HL-60/S4 treated with phorbol 12-myristate 13-acetate at 8.2 ng/mL for 4 days and 3 days (cell line): ENCODE data around the gene VAC14.

Experiments
- in situ Hi-C: fragments of 300-500 bp; cut with MboI; formaldehyde crosslinking; loops from 2 replicates; pipeline ENCODE4 v1.15.0; 2022; ENCODE audit warnings: low sequenced_read_pairs

VAC14 gene

DNA sequence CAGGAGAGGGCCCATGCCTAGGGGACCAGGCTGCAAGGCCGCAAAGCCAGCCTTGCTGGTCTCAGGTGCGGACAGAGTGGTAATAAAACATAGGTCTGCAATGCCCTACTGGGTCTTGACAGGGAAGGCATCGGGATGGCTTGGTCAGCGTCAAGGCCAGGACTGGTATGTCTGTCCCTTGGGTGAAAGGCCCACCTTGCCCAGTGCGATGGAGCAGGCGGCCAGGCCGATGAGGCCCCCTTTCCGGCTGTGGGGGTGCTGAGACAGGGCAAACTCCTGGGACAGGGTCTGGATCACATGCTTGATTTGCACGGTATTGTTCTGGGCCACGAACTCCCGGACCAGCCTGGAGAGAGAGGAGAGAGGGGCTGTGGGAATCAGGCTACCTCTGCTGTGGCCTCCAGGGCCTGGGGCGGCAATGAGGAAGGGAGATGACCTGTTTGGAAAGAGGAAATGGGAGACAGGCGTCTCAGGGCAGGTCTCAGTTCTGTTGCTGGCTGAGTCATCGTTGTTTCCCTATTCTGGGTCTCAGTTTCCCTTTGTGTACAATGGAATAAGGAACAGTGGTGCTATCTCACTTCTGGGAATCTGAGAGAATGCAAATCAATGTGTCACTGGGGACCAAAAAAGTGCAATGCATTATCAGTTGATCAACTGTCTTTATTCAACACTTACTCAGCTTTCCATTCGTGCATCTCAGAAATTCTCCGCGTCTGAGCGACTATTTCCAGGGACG, 14.8 kb downstream of the VAC14 start:
- in situ Hi-C loops, result no loop called here

DNA sequence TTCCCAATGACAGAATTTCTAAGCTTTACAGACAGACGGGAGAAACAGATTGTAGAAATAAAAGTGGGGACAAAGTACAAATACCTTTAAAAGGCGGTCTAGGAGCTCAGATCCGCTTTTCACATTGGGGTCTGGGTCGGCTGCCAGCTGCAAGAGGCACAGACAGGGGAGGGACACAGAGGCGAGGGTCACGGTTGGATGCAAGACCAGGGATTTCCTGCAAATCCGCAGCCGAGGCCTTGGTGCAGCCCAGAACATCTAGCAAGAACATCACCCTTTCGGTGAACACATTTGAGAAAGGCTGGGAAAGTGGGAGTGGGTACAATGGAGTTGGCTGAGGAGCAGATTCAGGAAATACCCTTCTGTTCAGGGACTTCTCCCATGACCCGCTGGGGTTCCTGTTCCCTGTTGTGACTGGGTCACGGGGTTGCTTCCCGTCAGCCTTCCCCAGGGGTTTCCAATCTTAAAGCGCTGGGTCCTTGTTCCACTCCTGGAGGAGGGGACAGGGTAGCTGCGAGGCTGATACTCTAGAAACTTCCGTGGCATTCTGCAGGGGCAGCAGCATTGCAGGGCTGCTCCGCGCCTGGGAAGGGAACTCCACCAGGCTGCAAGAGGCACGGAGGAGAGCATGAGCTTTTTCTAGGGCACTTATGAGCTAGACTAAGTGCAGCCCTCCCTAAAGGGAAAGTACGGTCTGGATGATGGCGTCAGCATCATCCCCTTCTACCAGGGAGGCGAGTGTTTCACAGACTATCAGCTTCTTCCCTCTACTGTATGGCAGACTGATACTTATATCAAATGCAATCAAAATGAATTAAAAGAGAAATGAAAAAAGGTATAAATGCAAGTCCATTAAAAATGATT, 16.0 kb downstream of the VAC14 start:
- in situ Hi-C loops, result no loop called here

DNA sequence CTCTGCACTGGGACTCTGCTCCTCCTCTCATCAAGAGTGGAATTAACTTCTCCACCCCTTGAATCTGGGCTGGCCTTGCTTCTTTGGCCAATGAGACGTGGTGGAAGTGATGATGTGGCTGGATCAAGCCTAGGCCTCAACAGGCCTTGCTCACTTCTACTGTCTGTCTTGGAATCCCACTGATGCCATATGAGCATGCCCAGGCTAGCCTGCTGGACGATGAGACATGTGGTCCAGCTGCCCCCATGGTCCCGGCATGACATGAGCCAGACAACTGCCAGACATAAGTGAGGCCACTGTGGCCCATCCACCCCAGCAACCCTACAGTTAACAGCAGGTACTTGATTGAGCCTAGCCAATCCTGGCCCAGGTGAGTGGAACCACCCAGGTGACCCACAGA, 18.7 kb downstream of the VAC14 start:
- in situ Hi-C loops, result no loop called here

DNA sequence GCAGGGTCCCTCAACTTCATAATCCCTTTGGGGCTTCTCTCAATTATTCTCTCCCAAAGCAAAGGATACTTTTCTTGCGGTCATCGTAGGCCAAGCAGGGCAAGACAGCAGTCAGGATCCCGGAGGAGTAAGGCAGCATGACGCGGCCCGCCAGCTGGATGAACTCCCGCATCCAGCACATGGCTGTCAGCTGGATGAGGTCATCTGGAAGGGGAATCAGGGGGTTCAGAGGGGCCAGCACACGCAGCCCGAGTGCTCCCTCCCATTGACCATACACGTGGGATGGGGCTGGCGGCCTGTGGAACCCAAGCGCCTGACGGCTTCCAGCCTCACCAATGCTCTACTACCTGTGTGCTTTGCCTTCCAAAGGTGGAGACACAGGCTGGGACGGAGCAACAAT, 19.2 kb downstream of the VAC14 start:
- in situ Hi-C loops, result no loop called here

DNA sequence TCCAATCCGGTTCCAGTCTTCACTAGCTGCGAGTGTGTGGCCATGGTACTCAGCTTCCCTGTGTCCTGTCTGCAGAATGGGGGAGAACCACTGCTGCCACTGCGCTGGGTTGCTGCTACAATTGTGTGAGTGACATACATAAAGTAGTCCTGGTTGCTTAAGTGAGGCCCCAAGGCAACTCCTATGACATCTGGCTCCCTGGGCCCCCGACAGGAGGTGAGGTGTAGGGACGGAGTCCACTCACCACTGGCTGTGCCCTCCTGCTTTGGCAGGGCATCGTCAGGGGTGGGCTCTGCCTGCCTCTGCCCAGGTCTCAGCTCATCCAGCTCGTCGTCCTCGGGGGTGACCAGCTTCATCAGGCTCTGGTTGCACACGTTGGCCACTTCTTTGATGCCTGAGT, 20.4 kb downstream of the VAC14 start:
- in situ Hi-C loops, result no loop called here

DNA sequence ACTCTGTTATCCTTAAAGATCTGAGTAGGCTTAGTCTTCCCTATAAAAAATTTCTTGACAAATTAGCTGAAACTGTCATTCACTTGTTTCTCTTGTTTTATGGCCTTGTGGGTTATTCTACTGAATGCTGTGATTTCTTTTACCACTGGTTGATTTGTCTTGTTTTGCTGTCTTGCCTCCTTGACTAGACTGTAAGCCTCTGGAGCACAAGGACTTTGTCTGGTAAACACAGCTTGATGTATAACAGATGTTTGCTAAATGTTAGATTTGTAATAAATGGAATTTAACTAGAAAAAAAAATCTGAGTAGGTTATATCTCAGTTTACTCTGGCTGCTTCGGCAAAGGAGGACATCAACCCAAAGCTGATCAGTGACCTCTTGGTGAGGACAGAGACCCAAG, 21.6 kb downstream of the VAC14 start:
- in situ Hi-C loops, result no loop called here

DNA sequence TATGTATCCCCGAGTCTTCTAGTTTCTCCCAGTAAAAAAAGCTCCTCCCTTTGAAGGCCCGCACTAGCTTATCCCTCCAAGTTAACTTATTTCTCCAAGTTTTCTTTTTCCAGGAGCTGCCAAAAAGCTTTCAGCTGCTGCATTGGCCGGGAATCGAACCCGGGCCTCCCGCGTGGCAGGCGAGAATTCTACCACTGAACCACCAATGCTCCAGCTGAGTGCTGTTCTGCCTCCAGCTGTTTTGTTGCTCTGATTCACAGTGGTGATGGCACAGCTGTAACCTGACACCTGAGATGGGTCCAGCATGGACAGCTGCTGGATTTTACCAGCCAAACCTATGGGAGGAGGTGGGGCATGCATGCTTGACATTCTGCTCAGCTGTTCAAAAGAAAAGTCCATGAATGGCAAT, 22.1 kb downstream of the VAC14 start:
- in situ Hi-C loops, result no loop called here

DNA sequence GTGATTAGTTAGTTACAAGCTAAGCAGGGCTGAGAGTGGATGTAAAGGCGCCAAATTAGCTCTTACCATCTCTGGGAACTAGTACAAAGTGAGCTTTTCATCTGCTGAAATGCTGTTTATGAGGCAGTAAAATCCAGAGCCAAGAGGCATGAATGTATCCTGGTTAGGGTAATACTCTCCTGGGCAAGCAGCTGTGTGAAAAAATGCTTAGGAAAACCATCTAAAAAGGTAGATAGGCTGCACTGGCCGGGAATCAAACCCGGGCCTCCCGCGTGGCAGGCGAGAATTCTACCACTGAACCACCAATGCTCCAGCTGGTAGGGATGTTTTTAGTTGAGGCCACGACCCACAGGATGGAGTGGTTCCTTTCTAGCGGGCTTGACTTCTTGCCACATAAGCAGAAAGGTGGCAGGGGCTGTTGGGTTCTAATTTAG, 23.0 kb downstream of the VAC14 start:
- in situ Hi-C loops, result no loop called here

DNA sequence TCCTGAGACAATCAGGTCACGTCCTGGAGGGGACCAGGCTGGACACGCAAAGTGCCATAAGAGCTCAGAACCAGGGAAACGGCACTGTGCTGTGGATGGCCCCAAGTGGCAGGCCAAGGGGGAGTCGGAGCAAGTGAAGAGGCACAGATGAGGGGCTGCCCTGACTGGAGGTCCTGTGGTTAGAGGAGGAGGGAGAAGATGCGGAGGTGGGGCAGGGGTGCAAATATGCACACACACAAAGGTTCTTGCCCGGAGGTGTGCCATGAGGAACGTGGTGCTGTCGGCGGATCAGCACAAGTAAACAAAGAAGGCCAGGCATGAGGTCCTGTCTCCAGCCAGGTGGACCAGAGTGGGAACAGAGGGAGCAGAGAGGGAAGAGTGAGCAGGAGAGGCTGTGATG, 23.5 kb downstream of the VAC14 start:
- in situ Hi-C loops, result no loop called here

DNA sequence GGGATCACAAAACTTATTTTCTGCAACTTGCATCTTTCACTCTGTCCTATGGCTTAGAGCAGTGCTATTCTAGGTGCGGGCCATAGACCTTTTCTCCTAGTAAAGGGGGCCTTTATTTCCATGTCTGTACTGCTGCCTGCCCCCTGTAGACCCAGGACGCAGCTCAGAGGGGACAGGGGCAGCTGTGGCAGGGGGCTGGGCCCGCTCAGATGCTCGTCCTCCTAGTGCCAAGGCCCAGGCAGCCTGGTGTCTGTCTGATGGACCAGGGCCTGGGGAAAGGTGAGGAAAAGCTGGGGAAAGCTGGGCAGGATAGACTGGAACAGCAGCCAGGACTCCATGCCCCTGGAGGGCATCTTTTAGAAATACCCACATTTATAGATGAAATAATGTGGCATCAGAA, 25.6 kb downstream of the VAC14 start:
- in situ Hi-C loops, result no loop called here

DNA sequence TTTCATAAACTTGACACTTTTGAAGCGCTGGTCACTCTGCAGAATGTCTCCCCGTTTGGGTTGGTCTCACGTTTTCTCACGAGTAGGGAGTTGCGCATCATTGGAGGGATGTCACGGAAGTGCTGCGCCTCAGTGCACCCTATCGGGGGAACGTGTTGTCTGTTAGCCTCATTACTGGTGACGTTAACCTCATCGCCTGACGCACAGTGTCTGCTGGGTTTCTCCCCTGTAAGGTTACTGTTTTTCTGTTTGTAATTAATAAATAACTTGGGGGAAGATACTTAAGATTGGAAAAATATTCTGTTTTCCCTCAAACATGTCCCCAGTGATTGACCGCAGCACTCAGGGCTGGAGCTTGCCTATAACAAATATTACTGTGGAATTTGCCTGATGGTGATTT, 26.7 kb downstream of the VAC14 start:
- in situ Hi-C loops, result no loop called here

DNA sequence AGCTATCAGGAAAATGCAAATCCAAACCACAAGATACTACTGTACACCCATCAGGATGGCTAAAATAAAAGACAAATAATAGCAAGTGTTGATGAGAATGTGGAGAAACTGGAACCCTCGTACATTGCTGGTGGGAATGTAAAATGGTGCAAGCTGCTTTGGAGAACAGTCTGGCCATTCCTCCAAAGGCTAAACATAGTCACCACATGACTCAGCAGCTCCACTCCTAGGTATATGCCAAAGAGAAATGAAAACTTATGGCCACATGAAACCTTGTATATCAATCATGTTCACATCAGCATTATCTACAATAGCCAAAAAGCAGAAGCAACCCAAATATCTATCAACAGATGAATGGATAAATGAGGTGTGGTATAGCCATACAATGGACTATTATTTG, 28.5 kb downstream of the VAC14 start:
- in situ Hi-C loops, result no loop called here

DNA sequence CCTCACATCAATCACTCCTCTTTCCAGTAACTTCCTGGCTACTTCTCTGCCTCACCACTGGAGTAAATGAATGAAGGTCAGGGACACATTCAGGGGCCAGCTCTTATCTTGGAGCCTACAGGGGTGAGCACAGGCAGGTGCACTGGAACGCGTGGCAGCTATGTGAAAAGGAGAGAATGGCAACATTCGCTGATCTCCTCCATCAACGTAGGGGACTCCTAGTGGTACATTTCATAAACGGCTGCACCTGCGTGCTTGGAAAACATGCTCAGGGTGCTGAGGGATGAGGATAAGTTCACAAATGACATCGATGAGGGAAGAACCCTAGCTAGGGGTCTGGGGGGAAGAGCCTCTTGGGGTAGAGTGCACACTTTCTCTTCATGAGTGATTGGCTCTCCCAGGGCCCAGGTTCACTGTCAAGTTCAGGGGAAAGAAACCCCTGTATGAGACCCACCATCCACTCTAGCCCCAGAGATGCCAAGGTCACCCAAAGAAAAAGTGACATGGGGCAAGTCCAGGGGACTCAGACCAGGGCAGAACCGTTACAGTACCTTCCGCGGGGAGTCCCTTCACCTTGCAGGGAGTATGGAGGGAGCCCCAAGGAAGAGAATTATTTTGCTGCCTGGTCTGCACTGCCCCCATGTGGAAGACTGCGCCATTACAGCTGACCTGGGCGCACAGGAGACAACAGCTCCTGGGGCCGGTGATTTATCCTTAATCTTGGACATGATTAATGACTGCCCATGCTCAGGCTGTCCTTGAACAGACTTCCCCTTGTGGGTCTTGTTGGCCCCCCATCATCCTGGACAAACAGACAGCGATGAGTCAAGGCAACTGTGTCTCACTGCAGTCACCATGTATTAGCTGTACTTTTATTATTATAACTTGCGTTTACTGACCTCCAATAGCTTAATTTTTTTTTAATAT, 30.1 kb downstream of the VAC14 start:
- in situ Hi-C loops, result no loop called here

DNA sequence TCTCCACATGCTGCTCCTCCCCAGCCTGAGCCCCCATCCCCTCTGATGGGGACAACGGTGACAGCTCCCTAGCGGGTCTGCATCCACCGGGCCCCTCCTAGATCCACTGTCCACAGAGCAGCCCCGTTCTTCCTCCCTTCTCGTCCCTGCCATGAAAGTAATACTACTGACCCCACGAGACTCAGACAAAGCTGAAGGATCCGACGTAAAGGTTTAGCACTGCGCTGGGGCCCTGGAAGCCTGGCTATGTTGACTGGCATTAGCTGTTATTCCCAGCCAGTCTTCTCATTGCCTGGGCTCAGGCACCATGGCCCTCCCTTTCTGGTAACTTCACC, 30.7 kb downstream of the VAC14 start:
- in situ Hi-C loops, result no loop called here

DNA sequence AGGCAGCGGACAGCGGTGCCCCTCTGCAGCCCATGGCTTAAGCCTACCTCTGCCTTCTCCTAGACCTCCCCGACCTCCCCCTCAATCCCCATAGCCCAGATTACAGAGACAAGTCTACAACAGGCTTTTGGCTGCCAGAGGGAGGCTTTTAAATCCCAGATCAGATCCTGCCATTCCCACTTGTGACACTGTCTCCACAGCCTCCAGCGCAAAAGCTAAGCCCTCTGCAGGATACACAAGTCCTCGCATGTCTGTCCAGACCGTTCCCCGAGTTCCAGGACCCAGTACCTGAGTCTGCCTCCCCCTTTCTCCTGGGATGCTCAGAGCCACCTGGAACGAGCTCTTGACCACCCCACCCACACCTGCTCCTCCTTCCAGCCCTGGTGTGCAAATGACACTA, 31.2 kb downstream of the VAC14 start:
- in situ Hi-C loops, result no loop called here

DNA sequence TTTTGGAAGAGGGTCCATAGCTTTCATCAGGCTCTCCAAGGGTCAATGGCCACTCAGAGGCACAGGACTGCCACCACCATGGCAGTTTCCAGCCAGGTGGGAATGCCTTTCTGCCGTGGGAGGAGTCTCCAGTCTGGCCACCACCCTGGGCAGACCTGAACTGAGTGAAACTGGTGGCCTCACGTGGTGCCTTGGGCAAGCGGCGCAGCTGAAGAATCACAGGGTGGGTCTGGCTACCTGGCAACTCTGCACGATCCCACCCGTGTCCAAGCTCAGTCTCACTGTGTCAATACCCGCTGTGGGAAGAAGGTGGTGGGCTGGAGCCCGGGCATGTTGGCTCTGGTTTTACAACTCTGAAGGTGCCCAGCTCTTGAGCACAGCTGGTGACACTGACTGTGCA, 31.8 kb downstream of the VAC14 start:
- in situ Hi-C loops, result no loop called here

DNA sequence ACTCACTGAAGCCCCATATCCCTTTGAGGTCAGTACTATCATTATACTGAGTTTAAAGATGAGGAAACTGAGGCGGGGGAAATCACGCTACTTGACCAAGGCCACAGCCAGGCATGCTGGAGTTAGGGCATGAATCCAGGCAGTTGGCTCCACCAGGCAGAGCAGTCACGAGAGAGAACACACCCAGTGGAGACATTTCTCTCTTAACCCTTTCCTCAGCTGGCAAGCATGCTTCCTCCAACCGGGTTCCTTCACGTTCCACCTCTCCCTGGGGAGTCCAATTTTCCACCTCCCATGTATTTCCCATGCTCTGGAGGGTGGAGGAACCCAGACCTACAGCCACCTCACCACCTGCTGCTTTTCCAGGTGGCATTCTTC, 32.8 kb downstream of the VAC14 start:
- in situ Hi-C loops, result no loop called here

DNA sequence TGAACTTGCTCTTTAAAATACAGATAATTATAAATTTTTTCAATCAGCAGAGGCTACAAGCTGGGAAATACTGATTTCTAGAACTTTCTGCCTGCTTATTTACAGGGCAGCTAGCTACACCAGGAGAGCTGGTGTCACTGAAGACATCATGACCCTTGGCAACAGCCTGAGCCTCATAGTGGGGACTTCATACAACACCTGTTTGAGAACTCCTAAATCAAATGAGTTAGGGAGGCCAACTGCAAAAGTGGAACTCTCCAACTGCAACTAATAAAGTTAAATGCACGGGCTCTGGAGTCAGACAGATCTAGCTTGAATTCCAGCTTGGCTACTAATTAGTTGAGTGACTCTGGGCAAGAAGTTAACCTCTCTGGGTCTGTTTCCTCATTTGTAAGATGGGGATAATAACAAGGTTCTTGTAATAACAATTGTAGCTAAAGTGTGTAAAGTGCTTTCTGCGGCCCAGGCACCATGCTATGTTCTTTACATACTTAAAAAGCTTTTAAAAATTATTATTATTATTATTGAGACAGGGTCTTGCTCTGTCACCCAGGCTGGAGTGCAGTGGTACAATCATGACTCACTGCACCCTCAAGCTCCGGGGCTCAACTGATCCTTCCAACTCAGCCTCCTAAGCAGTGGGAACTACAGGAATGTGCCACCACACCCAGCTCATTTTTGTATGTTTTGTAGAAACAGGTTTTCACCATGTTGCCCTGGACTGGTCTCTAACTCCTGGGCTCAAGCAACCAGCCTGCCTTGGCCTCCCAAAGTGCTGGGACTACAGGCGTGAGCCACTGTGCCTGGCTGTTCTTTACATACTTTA, 33.4 kb downstream of the VAC14 start:
- in situ Hi-C loops, result no loop called here

DNA sequence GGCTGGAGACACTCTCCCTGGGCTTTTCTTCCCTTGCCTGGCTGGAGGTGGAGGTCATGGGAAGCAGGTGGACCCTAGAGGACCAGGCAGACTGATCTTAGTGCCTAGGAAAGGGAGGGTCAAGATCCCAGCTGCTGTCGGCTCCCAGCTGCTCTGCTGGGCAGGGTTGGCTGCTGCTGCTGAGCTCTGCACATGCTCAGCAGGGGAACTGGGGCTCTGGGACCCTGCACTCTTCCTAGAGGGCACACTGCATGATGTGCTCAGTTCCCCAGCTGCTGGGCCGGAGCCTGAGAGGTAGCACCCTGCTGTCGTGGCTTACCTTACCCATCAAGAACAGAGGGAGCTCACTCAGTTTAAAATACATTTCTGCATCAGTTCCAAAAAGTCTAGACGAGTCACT, 34.3 kb downstream of the VAC14 start:
- in situ Hi-C loops, result no loop called here

DNA sequence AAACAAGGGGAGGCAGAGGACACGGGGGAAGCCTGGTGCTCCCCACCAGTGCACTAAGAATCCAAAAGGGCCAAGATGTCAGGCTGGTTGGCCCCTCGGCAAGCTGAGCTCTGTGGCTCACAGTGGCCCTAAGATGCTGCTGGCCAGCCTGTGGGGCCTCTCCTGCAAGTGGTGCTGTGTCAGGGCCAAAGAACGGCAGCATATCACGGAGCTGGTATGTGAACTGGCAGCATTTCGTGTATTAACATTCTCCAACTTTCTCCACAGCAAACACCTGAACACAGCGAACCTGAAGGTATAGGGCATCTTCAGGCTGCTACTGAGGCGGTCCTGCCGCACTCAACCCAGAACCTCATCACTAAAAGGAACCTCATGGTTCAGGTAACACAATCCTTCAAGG, 34.8 kb downstream of the VAC14 start:
- in situ Hi-C loops, result no loop called here

DNA sequence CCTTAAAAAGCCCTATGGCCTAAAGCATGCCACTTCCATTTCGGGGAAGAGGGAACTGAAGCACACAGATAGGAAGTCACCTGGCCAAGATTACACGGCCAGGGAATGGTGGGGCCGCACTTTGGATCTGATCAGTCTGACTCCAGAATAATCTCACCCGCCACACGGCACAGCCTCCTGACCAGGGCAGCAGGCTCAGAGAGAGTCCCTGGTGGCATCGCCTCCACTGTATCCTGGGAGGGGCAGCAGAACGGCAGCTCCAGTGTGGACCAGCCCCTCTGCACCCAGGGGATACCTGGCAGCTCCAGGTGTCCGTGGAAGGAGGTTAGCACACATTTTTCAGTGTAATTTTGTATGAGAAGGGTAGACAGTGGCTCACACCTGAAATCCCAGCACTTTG, 35.5 kb downstream of the VAC14 start:
- in situ Hi-C loops, result no loop called here
